ENCODE results near the gene USH1G. TPM values are rescaled to one million over a fixed set of nuclear protein-coding genes. Genes with fewer than 3 reads are reported as not detected.
A peak's percentile ranks its signal among the peaks of the same experiment; 100 is the strongest.

USH1G gene
- total RNA-seq, 1 donor from 2014 or later = 0.21 TPM

GRCh38 chr17:74961657-74962350 is 38.7 kb upstream of the USH1G start:
- H3K4me3 ChIP-seq = no peak overlapping the region
- intact Hi-C loops (cut with DNase I) = no loop called here
- DNase-seq (peak; percentile 88), ATAC-seq (peak; percentile 88 to 91)
- no peaks in the 10 kb centered on the region for H3K27me3 ChIP-seq (ENCODE audit: low read depth)
- no peak overlapping the region for H3K27ac ChIP-seq
- TF ChIP-seq CTCF (IDR thresholded peaks at IDR 0.05) = peak; percentile 85
- H3K9me3 ChIP-seq = no peaks in the 10 kb centered on the region
- peaks cover 12% of the 10 kb centered on the region for H3K36me3 ChIP-seq
- peaks cover 15% of the 10 kb centered on the region for H3K4me1 ChIP-seq

DNA sequence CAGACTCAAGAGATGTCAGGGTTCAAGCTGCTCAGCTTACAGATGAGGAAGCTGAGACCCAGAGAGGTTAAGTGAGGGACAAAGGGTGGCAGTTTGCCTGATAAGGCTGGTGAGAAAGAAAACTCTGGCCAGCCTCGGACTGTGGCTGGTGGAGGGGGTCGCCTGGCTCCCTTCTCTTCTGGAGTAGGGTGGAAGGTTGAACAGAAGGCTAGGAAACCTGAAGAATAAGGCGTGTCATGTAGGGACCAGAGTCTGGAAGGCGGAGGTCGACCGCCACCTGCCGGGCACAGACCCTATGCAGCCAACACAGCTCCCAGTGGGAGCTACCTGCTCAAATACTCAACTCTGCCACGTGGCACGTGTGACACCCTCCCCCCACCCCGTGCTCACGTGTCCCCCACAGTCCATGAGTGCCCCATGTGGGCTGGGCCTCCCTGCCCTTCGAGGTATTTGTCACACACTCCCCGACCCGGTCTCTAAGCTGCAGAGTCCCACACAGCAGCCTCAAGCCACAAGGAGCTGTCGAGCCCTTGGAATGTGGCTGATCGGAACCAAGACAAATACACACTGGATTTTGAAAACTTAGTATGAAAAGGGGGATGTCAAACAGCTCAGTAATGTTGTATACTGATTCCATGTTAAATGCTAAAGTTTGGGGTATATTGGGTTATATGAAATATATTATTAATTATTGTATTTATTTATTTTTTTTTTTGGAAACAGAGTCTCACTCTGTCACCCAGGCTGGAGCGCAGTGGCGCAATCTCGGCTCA is 37.7 kb upstream of the USH1G start:
- Histone ChIP-seq H3K36me3 (peaks cover 16% of the 10 kb centered on the region), H3K4me1 (peaks cover 15% of the 10 kb centered on the region), H3K27me3 (ENCODE audit: low read depth) (no peaks in the 10 kb centered on the region), H3K27ac (no peak overlapping the region), H3K9me3 (no peaks in the 10 kb centered on the region), H3K4me3 (no peak overlapping the region)
- peak; percentile 50 for TF ChIP-seq CTCF (IDR thresholded peaks at IDR 0.05)
- ATAC-seq = peak; percentile 78 to 82
- intact Hi-C loops (cut with DNase I) = no loop called here
- DNase-seq = peak; percentile 80

GRCh38 chr17:74959826-74960515 is 36.9 kb upstream of the USH1G start:
- intact Hi-C loops (cut with DNase I) = no loop called here
- H3K27ac ChIP-seq = no peak overlapping the region
- no peak for TF ChIP-seq CTCF (IDR thresholded peaks at IDR 0.05)
- no peaks in the 10 kb centered on the region for H3K27me3 ChIP-seq (ENCODE audit: low read depth)
- H3K36me3 ChIP-seq = peaks cover 16% of the 10 kb centered on the region
- DNase-seq (no peak), ATAC-seq (peak; percentile 2 to 28)
- H3K4me3 ChIP-seq = no peak overlapping the region
- peaks cover 15% of the 10 kb centered on the region for H3K4me1 ChIP-seq
- H3K9me3 ChIP-seq = no peaks in the 10 kb centered on the region

DNA sequence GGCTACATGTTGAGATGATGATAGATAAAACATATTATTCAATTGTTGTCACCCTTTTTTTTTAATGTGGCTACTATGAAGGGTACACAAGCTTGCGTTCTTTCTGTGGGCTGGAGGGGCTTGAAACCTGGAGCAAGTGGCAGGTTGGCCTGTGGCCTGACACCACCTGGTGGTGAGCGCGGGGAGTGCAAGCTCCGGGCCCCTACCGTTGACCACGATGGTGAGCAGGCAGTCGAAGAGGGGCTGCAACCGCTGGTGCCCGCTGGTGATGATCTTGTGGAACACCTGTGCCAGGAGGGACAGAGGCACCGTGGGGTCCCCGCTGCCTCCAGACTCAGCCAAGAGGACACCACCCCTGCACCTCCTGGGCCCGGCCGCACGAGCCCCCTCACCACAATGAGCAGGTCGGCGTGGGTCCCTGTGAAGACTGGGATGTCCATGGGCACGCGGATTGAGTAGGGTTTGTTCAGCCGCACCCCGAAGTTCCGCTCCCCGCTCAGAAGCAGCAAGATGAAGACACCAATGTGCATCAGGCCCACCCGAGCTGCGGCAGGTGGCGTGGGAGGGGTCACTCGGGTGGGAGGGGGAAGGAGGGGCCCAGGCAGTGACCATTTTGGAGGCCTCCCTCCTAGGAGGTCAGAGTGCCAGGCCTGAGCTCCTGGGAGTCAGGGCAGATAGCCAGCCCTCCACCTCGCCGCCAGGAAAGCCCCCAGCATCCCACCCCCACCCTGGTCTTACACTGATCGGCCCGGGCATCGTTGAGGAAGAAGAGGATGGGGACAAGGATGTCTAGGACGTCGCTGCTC is 35.1 kb upstream of the USH1G start:
- peak; percentile 96 for TF ChIP-seq CTCF (IDR thresholded peaks at IDR 0.05)
- ATAC-seq (peak; percentile 20 to 41), DNase-seq (peak; percentile 83)
- Histone ChIP-seq H3K4me1 (peaks cover 15% of the 10 kb centered on the region), H3K27me3 (ENCODE audit: low read depth) (no peaks in the 10 kb centered on the region), H3K36me3 (peaks cover 8% of the 10 kb centered on the region), H3K27ac (no peak overlapping the region), H3K9me3 (no peaks in the 10 kb centered on the region), H3K4me3 (no peak overlapping the region)
- intact Hi-C loops (cut with DNase I) = no loop called here

GRCh38 chr17:74956093-74956492 is 33.0 kb upstream of the USH1G start:
- DNase-seq (no peak), ATAC-seq (no peak)
- Histone ChIP-seq H3K36me3 (peaks cover 8% of the 10 kb centered on the region), H3K4me1 (peaks cover 7% of the 10 kb centered on the region), H3K4me3 (no peak overlapping the region), H3K27ac (no peak overlapping the region), H3K27me3 (ENCODE audit: low read depth) (peaks cover 5% of the 10 kb centered on the region), H3K9me3 (no peaks in the 10 kb centered on the region)
- intact Hi-C loops (cut with DNase I) = no loop called here
- no peak for TF ChIP-seq CTCF (IDR thresholded peaks at IDR 0.05)
